Heart left ventricle (tissue), 16 donors: ENCODE measurements around the gene C18orf32. TPM values are rescaled to one million over a fixed set of nuclear protein-coding genes. Genes with fewer than 3 reads are reported as not detected.
"Not testable (repeated sequence)": the region's sequence is repeated elsewhere in the genome, so short reads cannot be mapped to it uniquely, and the experiment has no call there.

ENCODE experiments used
- ATAC-seq, 4 donors: fragments of 200-7000 bp; cut with Tn5 transposase; one replicate each; pipeline ENCODE4 v1.9.1; 2020 to 2022; ENCODE audit warnings: moderate library complexity in 4 of 4, mild to moderate bottlenecking in 3 of 4, moderate number of reproducible peaks in 1 of 4
- DNase-seq, 5 donors: peaks; one replicate each; pipeline ENCODE4 v3.0.0-alpha.2; 2020
- H3K27ac ChIP-seq, 12 donors: fragments of 200-600 bp; sonication (generic) in 4 of 12; one replicate each; pipeline versions ENCODE4 v1.5.0 to v1.8.0; 2016 to 2022; ENCODE audit warnings: mild to moderate bottlenecking in 2 of 12
- H3K27me3 ChIP-seq, 9 donors: fragments of 200-600 bp; sonication (generic) in 2 of 9; one replicate each; pipeline versions ENCODE4 v1.5.1 to v1.8.0; 2016 to 2022; ENCODE audit warnings: mild to moderate bottlenecking in 3 of 9
- H3K36me3 ChIP-seq, 9 donors: fragments of 200-600 bp; sonication (generic) in 2 of 9; one replicate each; pipeline versions ENCODE4 v1.5.0 to v1.8.0; 2018 to 2022; ENCODE audit warnings: mild to moderate bottlenecking in 2 of 9
- H3K4me1 ChIP-seq, 12 donors: fragments of 200-600 bp; sonication (generic) in 4 of 12; one replicate each; pipeline versions ENCODE4 v1.5.0 to v1.8.0; 2016 to 2022; ENCODE audit warnings: mild to moderate bottlenecking in 3 of 12
- H3K4me3 ChIP-seq, 12 donors: fragments of 200-600 bp; sonication (generic) in 4 of 12; one replicate each; pipeline versions ENCODE4 v1.5.0 to v1.8.0; 2017 to 2022; ENCODE audit warnings: mild to moderate bottlenecking in 9 of 12, moderate library complexity in 4 of 12
- H3K9me3 ChIP-seq, 12 donors: fragments of 200-600 bp; sonication (generic) in 4 of 12; one replicate each; pipeline versions ENCODE4 v1.5.0 to v1.8.0; 2016 to 2022; ENCODE audit warnings: mild to moderate bottlenecking in 1 of 12
- CTCF ChIP-seq, 12 donors: fragments of 200-600 bp; sonication (generic) in 4 of 12; IDR thresholded peaks; one replicate each; pipeline versions ENCODE4 v1.5.0 to v1.8.0; 2018 to 2022; ENCODE audit warnings: antibody characterized with exemption in 12 of 12, mild to moderate bottlenecking in 5 of 12
- POLR2A ChIP-seq, 2 donors: fragments of 450-650 bp; IDR thresholded peaks; one replicate each; pipeline ENCODE4 v1.6.1; 2017; ENCODE audit warnings: antibody characterized with exemption in 2 of 2, mild to moderate bottlenecking in 2 of 2, moderate library complexity in 2 of 2
- WGBS, 4 donors: extraction: QIAGEN DNeasy Blood & Tissue Kit in 2 of 4; methylation state at CpG; one replicate each; pipeline versions ENCODE4 v1.1.5 to v1.1.7; 2013 to 2018; 5-methylcytosine and 5-hydroxymethylcytosine counted together
- intact Hi-C, 10 donors: fragments of 100-400 bp; cut with DNase I; formaldehyde crosslinking; loops; one replicate each; pipeline versions ENCODE4 v1.11.1 to v1.14.2; 2022
- polyA plus RNA-seq, 2 donors: library from polyadenylated mRNA; stranded (reverse); fragments of 200-250 nt; gene quantifications; one replicate each; pipeline ENCODE4 v1.2.3, GENCODE V29; 2013
- total RNA-seq, 9 donors: library from RNA; depleted of rRNA in 2 of 9; stranded (reverse); fragments of >200 nt in 2 of 9; fragmentation: NEBNext Ultra II Directional in 3 of 9; extraction: Animal tissue kit (Norgen Biotek cat#: 25700) in 3 of 9; gene quantifications; one replicate each; pipeline versions ENCODE4 v1.1.0 to v1.2.4, GENCODE V29; 2016 to 2023
- donor health status: ischemic (EF 13 %, LVEDD 7.1; RV severe dilation, severe dysfunction).
- donor health status: healthy with polysubstance abuse.
- donor health status: DM: no; HTN: yes; CAD: no.
- donor health status: DM: no; HTN: no; CAD: no.
- donor health status: ischemic (EF 25% LVEDD 6.9; RV normal size, moderate dysfunction).
- donor health status: ischemic (EF 25% LVEDD 5.7; RV mildly dilated, moderate dysfunction).
- donor health status: healthy.
- donor health status: DM: yes; HTN: yes; CAD: no.
- donor health status: ischemic (EF 35%, LVEDD 5.7; RV mildly dilated, moderate dysfunction).
- donor health status: nonischemic (EF 11% LVEDD 7.7; RV severe dilation, severe dysfunction).
- donor health status: DM: yes; HTN: yes; CAD: no.
- donor health status: PGD.
- donor health status: ischemic (EF 29% LVEDD 5.4; RV normal size, mild dysfunction).
- donor health status: nonischemic (EF 23%, LVEDD 6.1; RV moderate dilation, normal function).

Gene C18orf32
- total and polyA plus RNA-seq, 11 donors, result 17.6 to 68.8 (median 41.8) TPM

GRCh38 chr18:49457616-49458015 lies 29.4 kb downstream of the C18orf32 start:
- DNase-seq (no peak), ATAC-seq (no peak)
- no peak for TF ChIP-seq POLR2A (IDR thresholded peaks at IDR 0.05)
- Histone ChIP-seq H3K27me3 (no peaks in the 10 kb centered on the region), H3K36me3 (peaks cover 0 to 3% (median 0%) of the 10 kb centered on the region in 9 donors), H3K4me3 (no peak overlapping the region), H3K9me3 (no peaks in the 10 kb centered on the region), H3K27ac (no peak overlapping the region), H3K4me1 (peaks cover 0 to 34% (median 15%) of the 10 kb centered on the region in 12 donors)
- intact Hi-C loops, result loop anchor here in 1 of 10 donors (10.0 kb wide), 1 partner anchor 783 kb away; no protein-coding TSS in a partner anchor
- 93 to 97% (median 95%) methylated on average over 4 of the region's 4 CpGs for WGBS, 4 donors

GRCh38 chr18:49456794-49457193 lies 30.2 kb downstream of the C18orf32 start:
- no peak for TF ChIP-seq POLR2A (IDR thresholded peaks at IDR 0.05)
- no peak for TF ChIP-seq CTCF (IDR thresholded peaks at IDR 0.05)
- DNase-seq, result no peak
- intact Hi-C loops, result loop anchor here in 1 of 10 donors (10.0 kb wide), 1 partner anchor 782 kb away; no protein-coding TSS in a partner anchor
- H3K27ac ChIP-seq, result peak overlapping the region in 1 of 12 donors; percentile 33
- peaks cover 0 to 3% (median 0%) of the 10 kb centered on the region in 9 donors for H3K36me3 ChIP-seq
- no peak overlapping the region for H3K4me3 ChIP-seq
- peaks cover 0 to 7% (median 0%) of the 10 kb centered on the region in 12 donors for H3K9me3 ChIP-seq
- peaks cover 0 to 34% (median 15%) of the 10 kb centered on the region in 12 donors for H3K4me1 ChIP-seq
- 7 to 28% (median 12%) methylated on average over 1 of the region's 1 CpG for WGBS, 4 donors
- H3K27me3 ChIP-seq, result no peaks in the 10 kb centered on the region
- no peak for ATAC-seq

GRCh38 chr18:49452534-49452933 lies 34.5 kb downstream of the C18orf32 start:
- not testable (repeated sequence) for H3K36me3 ChIP-seq, H3K27me3 ChIP-seq, H3K4me3 ChIP-seq, ATAC-seq, H3K27ac ChIP-seq, DNase-seq
- 96 to 100% (median 98%) methylated on average over 1 to 12 of the region's 12 CpGs for WGBS, 4 donors
- intact Hi-C loops, result loop anchor here in 1 of 10 donors (10.0 kb wide), 1 partner anchor 778 kb away; no protein-coding TSS in a partner anchor
- Histone ChIP-seq H3K9me3 (peaks cover 0 to 50% (median 31%) of the 10 kb centered on the region in 12 donors), H3K4me1 (peaks cover 0 to 11% (median 0%) of the 10 kb centered on the region in 12 donors)

GRCh38 chr18:49447810-49448745 lies 39.0 kb downstream of the C18orf32 start:
- Histone ChIP-seq H3K27me3 (no peaks in the 10 kb centered on the region), H3K4me3 (no peak overlapping the region), H3K9me3 (peaks cover 0 to 77% (median 35%) of the 10 kb centered on the region in 12 donors), H3K36me3 (peaks cover 0 to 9% (median 0%) of the 10 kb centered on the region in 9 donors), H3K27ac (no peak overlapping the region), H3K4me1 (peaks cover 0 to 4% (median 0%) of the 10 kb centered on the region in 12 donors)
- TF ChIP-seq CTCF (IDR thresholded peaks at IDR 0.05) (peak; percentile 30 to 65 (median 52)), POLR2A (IDR thresholded peaks at IDR 0.05) (no peak)
- 55 to 68% (median 65%) methylated on average over 3 of the region's 3 CpGs for WGBS, 4 donors
- peak in 1 of 5 donors; percentile 20 for DNase-seq
- peak in 3 of 4 donors; percentile 78 to 87 (median 82) for ATAC-seq
- intact Hi-C loops, result loop anchor here in 7 of 10 donors (2.0 to 10.0 kb wide), 4 partner anchors 193 to 773 kb away; no protein-coding TSS in a partner anchor

GRCh38 chr18:49446481-49446880 lies 40.6 kb downstream of the C18orf32 start:
- peaks cover 0 to 9% (median 0%) of the 10 kb centered on the region in 9 donors for H3K36me3 ChIP-seq
- ATAC-seq (no peak), DNase-seq (no peak)
- H3K27ac ChIP-seq, result no peak overlapping the region
- whole genome bisulfite sequencing, 4 donors, result 59 to 78% (median 73%) methylated on average over 5 of the region's 5 CpGs
- peaks cover 0 to 4% (median 0%) of the 10 kb centered on the region in 12 donors for H3K4me1 ChIP-seq
- TF ChIP-seq CTCF (IDR thresholded peaks at IDR 0.05) (no peak), POLR2A (IDR thresholded peaks at IDR 0.05) (no peak)
- H3K27me3 ChIP-seq, result no peaks in the 10 kb centered on the region
- intact Hi-C loops, result loop anchor here in 7 of 10 donors (2.0 to 10.0 kb wide), 4 partner anchors 192 to 772 kb away; no protein-coding TSS in a partner anchor
- H3K4me3 ChIP-seq, result no peak overlapping the region
- peaks cover 0 to 75% (median 35%) of the 10 kb centered on the region in 12 donors for H3K9me3 ChIP-seq
